ENCODE measurements around the gene PTPN3. TPM values are rescaled to one million over a fixed set of nuclear protein-coding genes. Genes with fewer than 3 reads are reported as not detected.

Gene PTPN3
- total RNA-seq, 2 donors from 2014 or later = 6.9 to 7.9 TPM

- Histone ChIP-seq H3K9me3 (no peaks in the 10 kb centered on the region), H3K4me1 (peaks cover 0 to 7% of the 10 kb centered on the region in 2 donors), H3K4me3 (no peak overlapping the region), H3K27ac (no peak overlapping the region), H3K27me3 (no peaks in the 10 kb centered on the region), H3K36me3 (no peaks in the 10 kb centered on the region)
- DNase-seq (ENCODE audit: low spot score) = peak; percentile 26
- TF ChIP-seq CTCF (IDR thresholded peaks at IDR 0.05) = no peak
These were observed 71.3 kb downstream of the PTPN3 start for GRCh38 chr9:109426626-109427402.

GRCh38 chr9:109424618-109425017, 73.5 kb downstream of the PTPN3 start:
- Histone ChIP-seq H3K9me3 (no peaks in the 10 kb centered on the region), H3K36me3 (no peaks in the 10 kb centered on the region), H3K4me3 (no peak overlapping the region), H3K4me1 (peaks cover 0 to 12% of the 10 kb centered on the region in 2 donors), H3K27ac (no peak overlapping the region), H3K27me3 (no peaks in the 10 kb centered on the region)
- no peak for TF ChIP-seq CTCF (IDR thresholded peaks at IDR 0.05)
- DNase-seq (ENCODE audit: low spot score) = no peak

DNA sequence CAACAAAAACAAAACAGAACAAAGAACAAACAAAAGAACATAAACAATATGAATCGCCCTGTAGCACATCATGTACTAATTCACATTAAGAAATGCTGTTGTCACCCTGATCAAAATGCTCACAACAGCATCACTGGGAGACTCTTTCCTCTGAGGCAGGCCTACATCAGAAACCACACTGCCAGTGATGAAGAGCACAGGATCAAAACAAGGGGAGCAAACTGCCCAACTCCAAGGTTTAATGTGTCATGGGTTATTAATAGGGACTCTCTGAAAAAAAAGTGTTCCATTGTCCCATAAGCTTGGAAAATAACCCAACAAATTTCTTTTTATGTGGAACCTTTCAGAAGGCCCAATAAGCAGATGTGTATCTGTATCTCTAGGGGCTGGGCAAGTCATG, 74.2 kb downstream of the PTPN3 start:
- no peaks in the 10 kb centered on the region for H3K27me3 ChIP-seq
- H3K9me3 ChIP-seq = no peaks in the 10 kb centered on the region
- peaks cover 0 to 8% of the 10 kb centered on the region in 2 donors for H3K4me1 ChIP-seq
- no peak overlapping the region for H3K27ac ChIP-seq
- no peak overlapping the region for H3K4me3 ChIP-seq
- no peaks in the 10 kb centered on the region for H3K36me3 ChIP-seq
- TF ChIP-seq CTCF (IDR thresholded peaks at IDR 0.05) = no peak
- DNase-seq (ENCODE audit: low spot score) = no peak

- TF ChIP-seq CTCF (IDR thresholded peaks at IDR 0.05) = no peak
- H3K4me3 ChIP-seq = no peak overlapping the region
- peaks cover 0 to 4% of the 10 kb centered on the region in 2 donors for H3K4me1 ChIP-seq
- H3K9me3 ChIP-seq = no peaks in the 10 kb centered on the region
- H3K27me3 ChIP-seq = no peaks in the 10 kb centered on the region
- no peaks in the 10 kb centered on the region for H3K36me3 ChIP-seq
- DNase-seq (ENCODE audit: low spot score) = no peak
- no peak overlapping the region for H3K27ac ChIP-seq
These were observed 75.5 kb downstream of the PTPN3 start for GRCh38 chr9:109422641-109423040.

DNA sequence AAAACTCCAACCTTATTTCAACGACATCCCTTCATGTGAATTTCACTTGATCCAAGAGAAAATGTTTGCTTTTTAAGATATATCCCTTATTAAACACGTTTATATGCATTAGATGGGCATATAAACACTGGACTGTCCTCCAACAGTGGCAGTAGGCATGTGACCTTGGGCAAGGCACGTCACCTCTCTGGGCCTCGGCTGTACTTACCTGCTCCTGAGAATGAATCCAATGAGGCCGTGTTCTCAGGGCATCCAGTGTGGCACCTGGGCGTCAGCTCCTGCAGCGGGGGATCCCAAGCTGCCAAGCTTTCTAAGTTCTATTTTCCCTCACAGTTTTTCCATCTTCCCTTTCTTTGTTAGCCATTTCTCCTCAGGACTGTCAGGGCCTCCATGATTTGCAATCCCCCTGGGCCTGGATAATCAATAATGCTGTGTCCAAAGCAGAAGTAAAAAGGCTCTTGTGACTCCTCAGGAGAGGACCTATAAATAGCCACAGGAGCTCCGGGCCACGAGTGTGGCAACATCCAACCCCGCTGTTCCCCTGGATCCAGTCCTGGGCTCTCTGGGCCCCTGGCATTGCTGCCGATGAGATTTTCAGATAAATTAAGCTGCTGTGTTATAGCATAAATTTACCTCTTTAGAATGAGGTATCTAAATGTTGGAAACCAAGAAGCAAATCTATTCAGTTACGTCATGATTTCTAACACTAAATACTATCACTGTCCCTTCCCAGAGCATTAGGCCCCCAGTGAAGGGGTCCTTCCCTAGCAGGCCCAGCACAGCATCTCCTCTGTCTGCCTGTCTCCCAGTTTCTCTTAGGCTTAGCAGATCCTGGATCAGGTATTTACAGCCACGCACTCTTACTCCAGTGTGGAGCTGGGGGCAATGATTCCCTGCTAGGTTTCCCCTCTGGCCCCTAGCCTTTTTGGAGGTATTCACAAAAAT, 76.8 kb downstream of the PTPN3 start:
- Histone ChIP-seq H3K27ac (peak overlapping the region in 1 of 2 donors; percentile 0), H3K27me3 (no peaks in the 10 kb centered on the region), H3K4me3 (no peak overlapping the region), H3K36me3 (no peaks in the 10 kb centered on the region), H3K9me3 (no peaks in the 10 kb centered on the region), H3K4me1 (peaks cover 0 to 4% of the 10 kb centered on the region in 2 donors)
- DNase-seq (ENCODE audit: low spot score) = no peak
- no peak for TF ChIP-seq CTCF (IDR thresholded peaks at IDR 0.05)
